Measurements from ENCODE around the gene FHL2. TPM values are rescaled to one million over a fixed set of nuclear protein-coding genes. Genes with fewer than 3 reads are reported as not detected.

The FHL2 gene
- total RNA-seq, 4 donors from 2014 or later = 27.4 to 100 (median 62.7) TPM

GRCh38 chr2:105388971-105389381, 9.9 kb downstream of the FHL2 start:
- Histone ChIP-seq H3K9me3 (no peaks in the 10 kb centered on the region), H3K27me3 (no peaks in the 10 kb centered on the region), H3K27ac (peak overlapping the region; percentile 12 to 74), H3K36me3 (no peaks in the 10 kb centered on the region), H3K4me1 (peaks cover 0 to under 1% of the 10 kb centered on the region in 2 donors), H3K4me3 (no peak overlapping the region)
- no peak for DNase-seq
- TF ChIP-seq POLR2A (IDR thresholded peaks at IDR 0.05) (no peak), CTCF (IDR thresholded peaks at IDR 0.05) (no peak)
- intact Hi-C loops (cut with DNase I; ENCODE audit: low total_unique reads) = no loop called here

GRCh38 chr2:105387225-105387624, 11.6 kb downstream of the FHL2 start:
- H3K27ac ChIP-seq = peak overlapping the region in 1 of 2 donors; percentile 6
- no peak for DNase-seq
- TF ChIP-seq CTCF (IDR thresholded peaks at IDR 0.05) (no peak), POLR2A (IDR thresholded peaks at IDR 0.05) (no peak)
- no peaks in the 10 kb centered on the region for H3K27me3 ChIP-seq
- no peaks in the 10 kb centered on the region for H3K9me3 ChIP-seq
- H3K4me1 ChIP-seq = peaks cover 0 to 4% of the 10 kb centered on the region in 2 donors
- H3K36me3 ChIP-seq = no peaks in the 10 kb centered on the region
- H3K4me3 ChIP-seq = no peak overlapping the region
- intact Hi-C loops (cut with DNase I; ENCODE audit: low total_unique reads) = no loop called here

GRCh38 chr2:105385731-105386540, 12.9 kb downstream of the FHL2 start:
- Histone ChIP-seq H3K27ac (no peak overlapping the region), H3K27me3 (no peaks in the 10 kb centered on the region), H3K36me3 (no peaks in the 10 kb centered on the region), H3K4me1 (peaks cover 0 to 6% of the 10 kb centered on the region in 2 donors), H3K9me3 (no peaks in the 10 kb centered on the region), H3K4me3 (no peak overlapping the region)
- intact Hi-C loops (cut with DNase I; ENCODE audit: low total_unique reads) = no loop called here
- TF ChIP-seq POLR2A (IDR thresholded peaks at IDR 0.05) (no peak), CTCF (IDR thresholded peaks at IDR 0.05) (no peak)
- DNase-seq = no peak

- no peak overlapping the region for H3K4me3 ChIP-seq
- TF ChIP-seq POLR2A (IDR thresholded peaks at IDR 0.05) (no peak), CTCF (IDR thresholded peaks at IDR 0.05) (no peak)
- H3K4me1 ChIP-seq = peaks cover under 1 to 9% of the 10 kb centered on the region in 2 donors
- intact Hi-C loops (cut with DNase I; ENCODE audit: low total_unique reads) = no loop called here
- H3K27ac ChIP-seq = peak overlapping the region; percentile 44 to 66
- no peak for DNase-seq
- no peaks in the 10 kb centered on the region for H3K36me3 ChIP-seq
- no peaks in the 10 kb centered on the region for H3K27me3 ChIP-seq
- no peaks in the 10 kb centered on the region for H3K9me3 ChIP-seq
These were observed 14.0 kb downstream of the FHL2 start for GRCh38 chr2:105384861-105385260.

GRCh38 chr2:105384216-105384615, 14.6 kb downstream of the FHL2 start:
- peak overlapping the region; percentile 44 to 66 for H3K27ac ChIP-seq
- H3K4me1 ChIP-seq = peaks cover 4 to 9% of the 10 kb centered on the region in 2 donors
- H3K4me3 ChIP-seq = no peak overlapping the region
- intact Hi-C loops (cut with DNase I; ENCODE audit: low total_unique reads) = no loop called here
- DNase-seq = no peak
- no peaks in the 10 kb centered on the region for H3K36me3 ChIP-seq
- TF ChIP-seq CTCF (IDR thresholded peaks at IDR 0.05) (peak in 1 of 4 experiments; percentile 4), POLR2A (IDR thresholded peaks at IDR 0.05) (no peak)
- no peaks in the 10 kb centered on the region for H3K27me3 ChIP-seq
- H3K9me3 ChIP-seq = no peaks in the 10 kb centered on the region
